ENCODE measurements around the gene TRPM5.

Gene TRPM5

GRCh38 chr11:2396471-2396870, 47.8 kb downstream of the TRPM5 start:
- H3K4me1 ChIP-seq (ENCODE audit: control insufficient read depth, insufficient read depth, low read length) = peaks cover 7% of the 10 kb centered on the region
- H3K4me3 ChIP-seq (ENCODE audit: insufficient read depth, low read depth, low read length) = no peak overlapping the region
- H3K27me3 ChIP-seq (ENCODE audit: control insufficient read depth, insufficient read depth, low read length, poor library complexity, severe bottlenecking) = no peaks in the 10 kb centered on the region
- no peaks in the 10 kb centered on the region for H3K9me3 ChIP-seq (ENCODE audit: control insufficient read depth, low read length)
- WGBS, 2 experiments = 94% methylated on average over 26 of the region's 26 CpGs
- peaks cover 5% of the 10 kb centered on the region for H3K36me3 ChIP-seq (ENCODE audit: control insufficient read depth, insufficient read depth, low read length)
- H3K27ac ChIP-seq (ENCODE audit: insufficient read depth, low read depth, low read length, poor library complexity, severe bottlenecking) = no peak overlapping the region

- WGBS, 2 experiments = 95% methylated on average over 17 of the region's 17 CpGs
- H3K4me3 ChIP-seq (ENCODE audit: insufficient read depth, low read depth, low read length) = no peak overlapping the region
- peaks cover 5% of the 10 kb centered on the region for H3K4me1 ChIP-seq (ENCODE audit: control insufficient read depth, insufficient read depth, low read length)
- peaks cover 5% of the 10 kb centered on the region for H3K36me3 ChIP-seq (ENCODE audit: control insufficient read depth, insufficient read depth, low read length)
- no peaks in the 10 kb centered on the region for H3K9me3 ChIP-seq (ENCODE audit: control insufficient read depth, low read length)
- no peak overlapping the region for H3K27ac ChIP-seq (ENCODE audit: insufficient read depth, low read depth, low read length, poor library complexity, severe bottlenecking)
- H3K27me3 ChIP-seq (ENCODE audit: control insufficient read depth, insufficient read depth, low read length, poor library complexity, severe bottlenecking) = no peaks in the 10 kb centered on the region
Measured at GRCh38 chr11:2395856-2396255, 48.5 kb downstream of the TRPM5 start.

GRCh38 chr11:2395211-2395730, 49.0 kb downstream of the TRPM5 start:
- H3K4me3 ChIP-seq (ENCODE audit: insufficient read depth, low read depth, low read length) = no peak overlapping the region
- no peaks in the 10 kb centered on the region for H3K9me3 ChIP-seq (ENCODE audit: control insufficient read depth, low read length)
- H3K4me1 ChIP-seq (ENCODE audit: control insufficient read depth, insufficient read depth, low read length) = peaks cover 8% of the 10 kb centered on the region
- no peaks in the 10 kb centered on the region for H3K27me3 ChIP-seq (ENCODE audit: control insufficient read depth, insufficient read depth, low read length, poor library complexity, severe bottlenecking)
- no peak overlapping the region for H3K27ac ChIP-seq (ENCODE audit: insufficient read depth, low read depth, low read length, poor library complexity, severe bottlenecking)
- WGBS, 2 experiments = 95 to 96% methylated on average over 26 of the region's 26 CpGs
- H3K36me3 ChIP-seq (ENCODE audit: control insufficient read depth, insufficient read depth, low read length) = peaks cover 5% of the 10 kb centered on the region

DNA sequence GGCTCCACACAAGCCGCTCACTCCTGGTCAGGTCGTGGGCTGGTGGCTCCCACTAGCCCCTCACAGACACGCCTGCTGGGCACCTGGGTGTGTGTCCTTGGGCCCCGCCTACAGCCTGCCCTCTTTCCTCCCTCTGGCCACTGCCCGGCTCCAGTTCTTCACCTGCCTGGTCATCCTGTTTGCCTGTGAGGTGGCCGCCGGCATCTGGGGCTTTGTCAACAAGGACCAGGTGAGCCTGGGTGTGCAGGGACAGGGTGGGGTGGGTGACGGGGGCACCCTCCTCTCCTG, 49.6 kb downstream of the TRPM5 start:
- Histone ChIP-seq H3K9me3 (ENCODE audit: control insufficient read depth, low read length) (no peaks in the 10 kb centered on the region), H3K36me3 (ENCODE audit: control insufficient read depth, insufficient read depth, low read length) (peaks cover 5% of the 10 kb centered on the region), H3K4me3 (ENCODE audit: insufficient read depth, low read depth, low read length) (no peak overlapping the region), H3K4me1 (ENCODE audit: control insufficient read depth, insufficient read depth, low read length) (peaks cover 9% of the 10 kb centered on the region), H3K27ac (ENCODE audit: insufficient read depth, low read depth, low read length, poor library complexity, severe bottlenecking) (no peak overlapping the region), H3K27me3 (ENCODE audit: control insufficient read depth, insufficient read depth, low read length, poor library complexity, severe bottlenecking) (no peaks in the 10 kb centered on the region)
- 86 to 92% methylated on average over 8 of the region's 8 CpGs for WGBS, 2 experiments

Data from ectodermal cell (in vitro differentiated cells).